ENCODE measurements around the gene EPB41L2. TPM values are rescaled to one million over a fixed set of nuclear protein-coding genes. Genes with fewer than 3 reads are reported as not detected.
A peak's percentile ranks its signal among the peaks of the same experiment; 100 is the strongest.

The EPB41L2 gene
- total and polyA plus RNA-seq, 2 donors (not counting 1 experiment from before 2014, with no cell fraction given) = 113 to 264 TPM

GRCh38 chr6:131029626-131030297 lies 33.3 kb downstream of the EPB41L2 start:
- Histone ChIP-seq H3K9me3 (ENCODE audit: control insufficient read depth, insufficient read depth, low read depth, low read length) (no peaks in the 10 kb centered on the region), H3K9ac (ENCODE audit: insufficient read depth, low read length) (no peak overlapping the region), H3K4me2 (ENCODE audit: extremely low read depth, insufficient read depth, low read length) (peak overlapping the region; percentile 68), H3K27me3 (ENCODE audit: control insufficient read depth, insufficient read depth, low read length) (no peaks in the 10 kb centered on the region), H3K27ac (ENCODE audit: insufficient read depth, low read length) (peak overlapping the region; percentile 46), H3K4me1 (ENCODE audit: control insufficient read depth, extremely low read depth, insufficient read depth, low read length) (peaks cover 12% of the 10 kb centered on the region), H2AFZ (ENCODE audit: low read length) (no peak overlapping the region), H4K20me1 (ENCODE audit: control insufficient read depth, extremely low read depth, insufficient read depth, low read length) (no peaks in the 10 kb centered on the region), H3K36me3 (ENCODE audit: control insufficient read depth, insufficient read depth, low read length) (no peaks in the 10 kb centered on the region), H3K4me3 (replicated peaks in 1 of 4; ENCODE audit: control extremely low read depth in 1 of 4, insufficient read depth in 1 of 4, low read depth in 3 of 4, low read length in 4 of 4) (peak overlapping the region in 2 of 4 experiments; percentile 12 to 28), H3K79me2 (ENCODE audit: control insufficient read depth, insufficient read depth, low read length) (peaks cover 62% of the 10 kb centered on the region)
- TF ChIP-seq CTCF (conservative IDR thresholded peaks at IDR 0.05 in 1 of 2, IDR thresholded peaks at IDR 0.05 in 1 of 2; ENCODE audit: low read depth in 1 of 2, low read length in 2 of 2) = no peak
- TF ChIP-seq EZH2 (IDR thresholded peaks at IDR 0.05; ENCODE audit: low read length, missing control alignments) = no peak
- DNase-seq (ENCODE audit: low read depth in 2 of 2) = peak; percentile 67

GRCh38 chr6:131027326-131027725 lies 35.7 kb downstream of the EPB41L2 start:
- no peaks in the 10 kb centered on the region for H3K36me3 ChIP-seq (ENCODE audit: control insufficient read depth, insufficient read depth, low read length)
- peaks cover 17% of the 10 kb centered on the region for H3K4me1 ChIP-seq (ENCODE audit: control insufficient read depth, extremely low read depth, insufficient read depth, low read length)
- no peak for DNase-seq (ENCODE audit: low read depth in 2 of 2)
- no peak overlapping the region for H3K4me3 ChIP-seq (replicated peaks in 1 of 4; ENCODE audit: control extremely low read depth in 1 of 4, insufficient read depth in 1 of 4, low read depth in 3 of 4, low read length in 4 of 4)
- no peak overlapping the region for H3K27ac ChIP-seq (ENCODE audit: insufficient read depth, low read length)
- no peak overlapping the region for H3K4me2 ChIP-seq (ENCODE audit: extremely low read depth, insufficient read depth, low read length)
- no peaks in the 10 kb centered on the region for H3K9me3 ChIP-seq (ENCODE audit: control insufficient read depth, insufficient read depth, low read depth, low read length)
- no peak for TF ChIP-seq CTCF (conservative IDR thresholded peaks at IDR 0.05 in 1 of 2, IDR thresholded peaks at IDR 0.05 in 1 of 2; ENCODE audit: low read depth in 1 of 2, low read length in 2 of 2)
- no peak for TF ChIP-seq EZH2 (IDR thresholded peaks at IDR 0.05; ENCODE audit: low read length, missing control alignments)
- no peaks in the 10 kb centered on the region for H3K27me3 ChIP-seq (ENCODE audit: control insufficient read depth, insufficient read depth, low read length)
- H4K20me1 ChIP-seq (ENCODE audit: control insufficient read depth, extremely low read depth, insufficient read depth, low read length) = no peaks in the 10 kb centered on the region
- H3K9ac ChIP-seq (ENCODE audit: insufficient read depth, low read length) = no peak overlapping the region
- no peak overlapping the region for H2AFZ ChIP-seq (ENCODE audit: low read length)
- H3K79me2 ChIP-seq (ENCODE audit: control insufficient read depth, insufficient read depth, low read length) = peaks cover 57% of the 10 kb centered on the region

- H3K79me2 ChIP-seq (ENCODE audit: control insufficient read depth, insufficient read depth, low read length) = peaks cover 54% of the 10 kb centered on the region
- H3K4me2 ChIP-seq (ENCODE audit: extremely low read depth, insufficient read depth, low read length) = no peak overlapping the region
- no peaks in the 10 kb centered on the region for H3K36me3 ChIP-seq (ENCODE audit: control insufficient read depth, insufficient read depth, low read length)
- H3K9me3 ChIP-seq (ENCODE audit: control insufficient read depth, insufficient read depth, low read depth, low read length) = no peaks in the 10 kb centered on the region
- H3K4me3 ChIP-seq (replicated peaks in 1 of 4; ENCODE audit: control extremely low read depth in 1 of 4, insufficient read depth in 1 of 4, low read depth in 3 of 4, low read length in 4 of 4) = no peak overlapping the region
- no peaks in the 10 kb centered on the region for H3K27me3 ChIP-seq (ENCODE audit: control insufficient read depth, insufficient read depth, low read length)
- TF ChIP-seq EZH2 (IDR thresholded peaks at IDR 0.05; ENCODE audit: low read length, missing control alignments) = no peak
- TF ChIP-seq CTCF (conservative IDR thresholded peaks at IDR 0.05 in 1 of 2, IDR thresholded peaks at IDR 0.05 in 1 of 2; ENCODE audit: low read depth in 1 of 2, low read length in 2 of 2) = no peak
- H2AFZ ChIP-seq (ENCODE audit: low read length) = no peak overlapping the region
- peaks cover 17% of the 10 kb centered on the region for H3K4me1 ChIP-seq (ENCODE audit: control insufficient read depth, extremely low read depth, insufficient read depth, low read length)
- DNase-seq (ENCODE audit: low read depth in 2 of 2) = no peak
- H4K20me1 ChIP-seq (ENCODE audit: control insufficient read depth, extremely low read depth, insufficient read depth, low read length) = no peaks in the 10 kb centered on the region
- H3K9ac ChIP-seq (ENCODE audit: insufficient read depth, low read length) = no peak overlapping the region
- H3K27ac ChIP-seq (ENCODE audit: insufficient read depth, low read length) = no peak overlapping the region
Measured at GRCh38 chr6:131026243-131026642, 36.8 kb downstream of the EPB41L2 start.
